Neuron (in vitro differentiated cells): Measurements from ENCODE around the gene TMEM151B.

Experiments used
- H2AFZ ChIP-seq: one replicate; pipeline ENCODE4 v1.6.1; 2013; ENCODE audit warnings: low read depth, mild to moderate bottlenecking, inconsistent platforms, low read length, moderate library complexity
- H3K27me3 ChIP-seq: one replicate; pipeline ENCODE4 v1.6.1; 2013; ENCODE audit warnings: low read length; ENCODE audit not compliant: insufficient read depth
- H3K36me3 ChIP-seq: one replicate; pipeline ENCODE4 v1.6.1; 2013; ENCODE audit warnings: low read length; ENCODE audit not compliant: insufficient read depth
- H3K4me1 ChIP-seq: one replicate; pipeline ENCODE4 v1.6.1; 2013; ENCODE audit warnings: low read length; ENCODE audit not compliant: insufficient read depth
- H3K4me3 ChIP-seq: 2 replicates; pipeline ENCODE4 v1.5.1; 2013; ENCODE audit warnings: mild to moderate bottlenecking, low read length, moderate library complexity
- H3K9me3 ChIP-seq: one replicate; pipeline ENCODE4 v1.6.1; 2013; ENCODE audit warnings: low read length

TMEM151B gene

DNA sequence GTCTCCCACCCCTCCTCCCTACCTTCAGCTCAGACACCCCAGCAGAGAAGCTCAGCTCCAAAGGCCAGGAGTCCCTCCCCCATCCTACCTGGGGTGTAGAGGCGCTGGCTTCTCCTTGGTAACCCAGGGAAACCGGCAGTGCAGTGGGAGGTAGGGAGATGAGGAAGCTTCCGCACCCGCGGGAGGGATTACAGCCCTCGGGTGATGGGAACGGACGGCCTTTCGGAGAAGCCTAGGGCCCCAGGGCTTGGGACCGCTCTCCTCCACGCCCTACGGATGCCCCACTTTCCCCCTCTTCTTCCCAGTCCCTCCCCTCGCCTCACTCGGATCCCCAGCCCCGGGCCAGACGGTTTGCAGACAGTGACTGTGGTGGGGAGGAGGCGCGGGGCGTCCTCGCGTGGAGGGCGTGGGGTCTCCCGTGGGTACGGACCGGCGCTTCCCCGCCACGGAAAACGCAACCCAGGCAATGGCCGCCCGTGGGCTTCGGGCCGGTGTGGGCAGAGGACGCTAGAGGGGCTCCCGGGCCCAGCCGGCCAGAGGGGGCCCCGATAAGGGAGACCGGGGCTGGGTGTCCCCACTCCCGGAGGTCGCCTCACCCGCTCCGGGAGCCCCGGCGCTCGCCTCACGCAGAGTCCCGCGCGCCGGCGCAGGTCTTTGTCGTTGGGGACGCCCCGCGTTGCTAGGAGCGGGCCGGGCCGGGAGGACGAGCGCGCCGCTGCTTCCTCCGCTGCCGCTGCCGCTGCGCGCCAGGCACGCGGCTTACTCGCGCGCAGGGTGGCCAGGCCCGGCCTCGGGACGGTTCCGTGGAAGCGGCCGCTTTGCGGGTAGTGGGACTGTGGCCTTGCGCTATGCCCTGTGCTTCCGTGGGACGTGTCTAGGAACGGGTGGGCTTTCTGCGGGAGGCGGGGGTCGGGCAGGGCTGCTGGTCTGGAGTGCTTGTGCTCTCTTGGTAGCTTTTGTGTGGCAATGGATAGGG is 27.1 kb downstream of the TMEM151B start:
- H3K4me1 ChIP-seq: peaks cover 12% of the 10 kb centered on the region
- peak overlapping the region; percentile 84 for H2AFZ ChIP-seq
- peak overlapping the region; percentile 48 for H3K4me3 ChIP-seq
- no peaks in the 10 kb centered on the region for H3K9me3 ChIP-seq
- H3K36me3 ChIP-seq: peaks cover 24% of the 10 kb centered on the region
- no peaks in the 10 kb centered on the region for H3K27me3 ChIP-seq

- peaks cover 33% of the 10 kb centered on the region for H3K36me3 ChIP-seq
- no peaks in the 10 kb centered on the region for H3K9me3 ChIP-seq
- H3K4me3 ChIP-seq: peak overlapping the region; percentile 48
- no peak overlapping the region for H2AFZ ChIP-seq
- peaks cover 12% of the 10 kb centered on the region for H3K4me1 ChIP-seq
- H3K27me3 ChIP-seq: no peaks in the 10 kb centered on the region
These were observed 28.0 kb downstream of the TMEM151B start for GRCh38 chr6:44298055-44298803.

- Histone ChIP-seq H3K9me3 (no peaks in the 10 kb centered on the region), H3K4me1 (peaks cover 12% of the 10 kb centered on the region), H3K27me3 (no peaks in the 10 kb centered on the region), H2AFZ (no peak overlapping the region), H3K36me3 (peaks cover 39% of the 10 kb centered on the region), H3K4me3 (no peak overlapping the region)
These were observed 28.6 kb downstream of the TMEM151B start for GRCh38 chr6:44298864-44299263.

DNA sequence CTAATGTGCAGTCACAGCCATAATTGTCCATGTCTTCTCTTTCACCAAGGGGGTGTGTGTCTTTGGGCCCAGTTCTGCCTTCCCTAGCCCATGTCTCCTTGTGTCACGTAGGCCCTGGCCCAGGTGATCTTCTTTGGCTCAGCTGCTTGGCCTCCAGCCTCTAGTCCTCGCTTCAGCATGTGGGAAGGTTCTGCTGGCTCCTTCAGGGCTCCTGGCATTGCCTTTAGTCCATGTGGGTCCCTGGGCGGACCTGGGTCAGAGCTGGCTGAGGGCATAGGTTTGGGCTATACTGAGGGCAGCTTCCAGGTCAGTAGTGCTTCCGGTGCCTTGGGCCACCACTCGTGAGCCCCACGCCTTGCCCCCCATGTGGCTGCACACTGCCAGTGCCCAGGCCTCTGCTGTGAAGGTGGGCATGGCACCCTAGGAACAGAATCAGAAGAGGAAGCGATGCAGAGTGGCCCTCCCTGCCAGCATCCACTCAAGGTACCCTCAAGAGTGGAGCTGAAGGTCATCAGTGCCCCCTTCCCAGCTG is 30.1 kb downstream of the TMEM151B start:
- H3K4me1 ChIP-seq: peaks cover 12% of the 10 kb centered on the region
- H3K9me3 ChIP-seq: no peaks in the 10 kb centered on the region
- no peaks in the 10 kb centered on the region for H3K27me3 ChIP-seq
- no peak overlapping the region for H3K4me3 ChIP-seq
- H2AFZ ChIP-seq: no peak overlapping the region
- H3K36me3 ChIP-seq: peaks cover 53% of the 10 kb centered on the region

DNA sequence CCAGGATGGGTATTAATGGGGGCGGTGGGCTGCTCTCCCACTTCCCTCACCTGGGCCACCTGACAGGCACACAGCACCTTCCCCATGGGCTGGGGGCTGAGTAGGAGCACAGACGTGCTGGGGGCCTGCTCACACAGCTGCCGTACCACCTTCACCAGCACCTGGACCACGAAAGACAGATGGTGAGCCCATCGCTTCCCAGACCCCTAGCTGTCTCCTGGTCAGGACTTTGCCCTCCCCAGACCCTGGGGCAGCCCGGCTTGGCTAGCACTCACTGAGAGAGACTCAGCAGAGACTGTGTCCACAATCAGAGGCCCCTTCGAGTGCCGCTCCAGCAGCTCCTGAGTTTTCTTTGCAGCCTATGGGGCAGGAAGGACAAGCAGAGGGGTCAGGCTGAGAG is 30.9 kb downstream of the TMEM151B start:
- Histone ChIP-seq H3K36me3 (peaks cover 59% of the 10 kb centered on the region), H3K4me3 (no peak overlapping the region), H3K4me1 (peaks cover 12% of the 10 kb centered on the region), H2AFZ (no peak overlapping the region), H3K27me3 (no peaks in the 10 kb centered on the region), H3K9me3 (no peaks in the 10 kb centered on the region)

DNA sequence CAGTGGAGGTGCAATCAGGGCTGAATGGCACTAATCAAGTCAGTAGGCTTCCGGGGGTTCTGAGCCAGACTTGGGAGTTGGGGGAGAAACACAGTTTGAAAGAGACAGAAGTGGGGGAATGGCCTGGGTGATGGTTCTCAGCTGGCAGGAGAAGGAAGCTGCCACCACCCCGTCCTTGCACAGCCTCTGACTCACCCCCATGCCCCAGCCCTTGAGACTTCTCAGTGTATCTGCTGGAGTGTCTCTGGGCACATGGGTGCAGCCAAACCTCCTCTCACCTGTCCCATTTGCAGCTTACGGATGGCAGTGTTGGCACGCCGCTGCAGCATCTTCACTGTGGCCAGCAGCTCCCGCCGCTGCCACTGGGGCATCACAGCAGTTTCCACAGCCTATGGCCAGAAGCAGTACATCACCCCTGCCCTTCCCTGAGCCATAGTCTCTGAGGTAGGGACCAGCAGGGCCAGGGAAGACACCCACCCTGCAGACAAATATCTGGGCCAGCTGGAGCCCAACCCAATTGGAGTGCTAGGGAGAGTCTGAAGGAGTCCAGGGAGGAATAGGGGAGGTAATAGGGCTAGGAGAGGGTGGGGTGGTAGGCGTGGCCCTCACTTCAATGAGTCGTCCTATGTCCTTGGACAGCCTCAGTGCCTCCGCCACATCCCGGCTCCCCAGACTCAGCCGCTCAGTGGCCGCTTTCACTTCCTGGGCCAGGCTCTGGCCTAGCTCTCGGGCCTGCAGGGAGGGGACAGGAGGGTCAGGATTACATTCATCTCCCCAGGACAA is 31.7 kb downstream of the TMEM151B start:
- Histone ChIP-seq H3K27me3 (no peaks in the 10 kb centered on the region), H3K36me3 (peaks cover 66% of the 10 kb centered on the region), H3K9me3 (no peaks in the 10 kb centered on the region), H3K4me3 (no peak overlapping the region), H3K4me1 (peaks cover 9% of the 10 kb centered on the region), H2AFZ (no peak overlapping the region)

GRCh38 chr6:44302856-44303255 is 32.6 kb downstream of the TMEM151B start:
- Histone ChIP-seq H3K4me1 (peaks cover 3% of the 10 kb centered on the region), H3K4me3 (no peak overlapping the region), H3K36me3 (peaks cover 75% of the 10 kb centered on the region), H2AFZ (no peak overlapping the region), H3K9me3 (no peaks in the 10 kb centered on the region), H3K27me3 (no peaks in the 10 kb centered on the region)

DNA sequence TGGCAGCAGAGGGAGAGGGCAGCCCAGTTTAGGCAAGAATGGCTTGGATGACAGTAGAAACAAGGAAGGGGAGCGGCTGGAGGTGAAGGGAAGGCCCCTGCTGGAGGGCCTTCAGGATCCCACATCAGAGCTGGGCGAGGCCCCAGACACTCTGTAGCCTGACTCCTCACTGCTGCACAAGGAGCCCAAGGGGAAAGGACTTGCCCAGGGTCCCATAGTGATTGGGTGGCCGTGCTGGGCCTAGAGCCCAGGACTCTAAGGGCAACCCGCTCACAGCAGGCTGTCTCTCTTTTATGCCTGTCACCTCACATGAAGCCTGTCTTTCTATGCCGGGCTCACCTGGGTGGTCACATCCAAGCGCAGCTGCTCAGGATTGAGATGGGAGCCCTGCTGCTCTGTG is 33.6 kb downstream of the TMEM151B start:
- Histone ChIP-seq H2AFZ (no peak overlapping the region), H3K36me3 (peaks cover 81% of the 10 kb centered on the region), H3K9me3 (no peaks in the 10 kb centered on the region), H3K27me3 (no peaks in the 10 kb centered on the region), H3K4me1 (no peaks in the 10 kb centered on the region), H3K4me3 (no peak overlapping the region)

GRCh38 chr6:44304282-44305199 is 34.3 kb downstream of the TMEM151B start:
- Histone ChIP-seq H3K36me3 (peaks cover 82% of the 10 kb centered on the region), H3K9me3 (no peaks in the 10 kb centered on the region)

DNA sequence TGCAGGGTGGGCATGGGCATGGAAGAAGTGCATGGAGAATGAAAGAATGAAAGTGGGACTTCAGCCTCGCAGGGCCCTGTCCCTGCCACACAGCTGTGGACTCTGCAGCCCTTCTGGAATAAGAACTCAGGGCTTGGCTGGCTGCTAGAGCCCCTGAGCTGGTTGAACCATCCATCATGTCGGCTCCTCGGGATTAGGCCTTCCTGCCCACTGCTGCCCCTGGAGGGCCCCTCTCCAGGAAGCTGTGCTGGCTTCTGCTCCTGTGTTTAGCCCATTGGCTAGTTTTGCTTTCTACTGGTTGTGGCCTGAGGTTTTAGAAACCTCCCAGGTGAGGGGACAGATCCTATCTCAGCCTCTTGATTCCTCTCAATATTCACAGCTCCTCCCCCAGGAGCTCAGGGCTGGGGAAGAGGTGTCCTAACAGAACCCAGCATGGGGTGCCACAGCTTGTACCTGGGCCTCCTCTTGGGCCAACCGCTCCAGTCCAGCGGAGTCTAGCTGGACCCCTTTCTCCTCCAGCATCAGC is 35.0 kb downstream of the TMEM151B start:
- Histone ChIP-seq H3K9me3 (no peaks in the 10 kb centered on the region), H3K27me3 (no peaks in the 10 kb centered on the region), H3K4me3 (no peak overlapping the region), H3K4me1 (no peaks in the 10 kb centered on the region), H2AFZ (no peak overlapping the region), H3K36me3 (peaks cover 86% of the 10 kb centered on the region)

More at GRCh38 chr6:44304282-44305199, 34.3 kb downstream of the TMEM151B start:
- Histone ChIP-seq H3K4me1 (no peaks in the 10 kb centered on the region), H3K4me3 (no peak overlapping the region), H2AFZ (no peak overlapping the region), H3K27me3 (no peaks in the 10 kb centered on the region)

DNA sequence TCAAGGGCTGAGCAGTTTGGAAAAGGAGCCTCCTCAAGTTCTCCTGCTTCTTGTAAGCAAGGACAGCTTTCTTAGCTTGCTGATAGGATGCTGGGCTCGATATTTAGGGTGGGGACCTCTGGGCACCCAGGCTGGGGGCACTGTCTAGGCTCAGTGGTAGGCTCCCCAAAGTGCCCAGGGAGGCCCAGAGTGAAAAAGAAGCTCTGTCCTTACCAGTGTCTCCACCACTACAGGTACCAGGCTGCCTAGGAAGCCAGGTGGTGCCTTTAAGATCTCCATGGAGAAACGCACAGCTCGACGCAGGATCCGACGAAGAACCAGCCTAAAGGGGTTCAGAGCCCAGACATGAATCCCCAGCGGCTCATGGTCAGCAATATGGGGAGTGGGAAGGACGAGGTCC is 36.5 kb downstream of the TMEM151B start:
- H3K4me3 ChIP-seq: no peak overlapping the region
- H2AFZ ChIP-seq: no peak overlapping the region
- H3K4me1 ChIP-seq: peaks cover under 1% of the 10 kb centered on the region
- peaks cover 90% of the 10 kb centered on the region for H3K36me3 ChIP-seq
- no peaks in the 10 kb centered on the region for H3K9me3 ChIP-seq
- H3K27me3 ChIP-seq: no peaks in the 10 kb centered on the region
